HCT116 (cell line): ENCODE results near the gene FZR1. TPM values are rescaled to one million over a fixed set of nuclear protein-coding genes. Genes with fewer than 3 reads are reported as not detected.

ENCODE experiments used
- ATAC-seq: fragments of 200-7000 bp; cut with Tn5 transposase; 2 replicates; pipeline ENCODE4 v1.9.1; 2020; ENCODE audit warnings: mild to moderate bottlenecking, moderate library complexity
- BruUV-seq: library from RNA; stranded (reverse); fragments of 400-500 nt; replicated peaks from 2 replicates; lab custom pipeline; 2021; lab: Mats Ljungman, UMichigan
- CTCF ChIA-PET: fragments of 300-600 bp; sonication (Branson Sonifier 250); formaldehyde crosslinking; loops from one replicate; lab custom pipeline; 2021; ENCODE audit warnings: antibody characterized with exemption; lab: Charles Lee
- POLR2A ChIA-PET: fragments of 300-600, 350-600 bp; sonication (Branson Sonifier 250); formaldehyde crosslinking; loops from one replicate; lab custom pipeline; 2021; ENCODE audit warnings: antibody characterized with exemption; lab: Charles Lee
- RAD21 ChIA-PET, 2 experiments: fragments of 300-600 bp; sonication (Branson Sonifier 250); formaldehyde crosslinking; loops; one replicate each; lab custom pipeline; 2023; ENCODE audit warnings: low total read pairs in 2 of 2; ENCODE audit not compliant: uncharacterized antibody in 2 of 2, unreplicated experiment in 2 of 2, low non-redundant PET in 1 of 2; lab: Charles Lee
- DNase-seq: peaks from one replicate; pipeline ENCODE4 v3.0.0-alpha.2; 2010; ENCODE audit warnings: low read depth, low spot score
- H2AFZ ChIP-seq: fragments of 200-600 bp; shearing (Covaris generic), sonication (generic); 2 replicates; pipeline ENCODE4 v1.6.1; 2017; ENCODE audit warnings: low read depth, mixed run types, mixed read lengths, antibody characterized with exemption, low read length; ENCODE audit not compliant: poor library complexity, severe bottlenecking
- H3K27ac ChIP-seq: 2 replicates; pipeline ENCODE4 v1.5.1; 2012; ENCODE audit warnings: low read depth, low read length
- H3K27me3 ChIP-seq: fragments of 200-600 bp; sonication (generic); 2 replicates; pipeline ENCODE4 v1.6.1; 2016; ENCODE audit warnings: mixed run types, low read length, mixed read lengths; ENCODE audit not compliant: insufficient read depth
- H3K36me3 ChIP-seq, 2 experiments: fragments of 200-500 bp in 1 of 2; fragments of 200-600 bp in 1 of 2; sonication (Bioruptor generic) in 1 of 2; sonication (generic) in 1 of 2; 2 replicates each; pipeline versions ENCODE4 v1.5.1 to v1.6.1; 2014 to 2016; ENCODE audit warnings: low read length in 2 of 2, inconsistent platforms in 1 of 2, mixed read lengths in 1 of 2, mixed run types in 1 of 2; ENCODE audit not compliant: insufficient read depth in 2 of 2, control insufficient read depth in 1 of 2
- H3K4me1 ChIP-seq, 2 experiments: fragments of 200-600 bp in 1 of 2; sonication (generic) in 1 of 2; 2 replicates each; pipeline versions ENCODE4 v1.5.1 to v1.6.1; 2012 to 2017; ENCODE audit warnings: low read length in 2 of 2, inconsistent platforms in 1 of 2, mild to moderate bottlenecking in 1 of 2, mixed read lengths in 1 of 2, mixed run types in 1 of 2, moderate library complexity in 1 of 2; ENCODE audit not compliant: insufficient read depth in 2 of 2, control insufficient read depth in 1 of 2
- H3K4me2 ChIP-seq: fragments of 200-600 bp; sonication (generic); 2 replicates; pipeline ENCODE4 v1.6.1; 2017; ENCODE audit warnings: mixed run types, low read length, mixed read lengths
- H3K4me3 ChIP-seq, 2 experiments: fragments of 200-600 bp in 1 of 2; sonication (generic) in 1 of 2; replicated peaks in 1 of 2; 2 replicates each; pipeline ENCODE4 v1.5.1; 2011 to 2016; ENCODE audit warnings: low read length in 2 of 2, control low read depth in 1 of 2, low read depth in 1 of 2, mild to moderate bottlenecking in 1 of 2, mixed read lengths in 1 of 2, mixed run types in 1 of 2
- H3K79me2 ChIP-seq: fragments of 200-600 bp; sonication (generic); 2 replicates; pipeline ENCODE4 v1.6.1; 2017; ENCODE audit warnings: mild to moderate bottlenecking, mixed run types, low read length, moderate library complexity, mixed read lengths; ENCODE audit not compliant: insufficient read depth
- H3K9ac ChIP-seq: fragments of 200-600 bp; sonication (generic); 2 replicates; pipeline ENCODE4 v1.6.1; 2016; ENCODE audit warnings: low read length, mixed read lengths
- H3K9me2 ChIP-seq: fragments of 200-600 bp; sonication (generic), shearing (Covaris generic); 2 replicates; pipeline ENCODE4 v1.6.1; 2017; ENCODE audit warnings: mixed run types, mild to moderate bottlenecking, moderate library complexity; ENCODE audit not compliant: insufficient read depth
- H3K9me3 ChIP-seq, 2 experiments: fragments of 200-500 bp in 1 of 2; fragments of 200-600 bp in 1 of 2; sonication (Bioruptor generic) in 1 of 2; sonication (generic) in 1 of 2; 2 replicates each; pipeline ENCODE4 v1.6.1; 2014 to 2017; ENCODE audit warnings: low read length in 2 of 2, mixed read lengths in 2 of 2, inconsistent platforms in 1 of 2, low read depth in 1 of 2, mild to moderate bottlenecking in 1 of 2, mixed run types in 1 of 2, moderate library complexity in 1 of 2; ENCODE audit not compliant: control insufficient read depth in 1 of 2, insufficient read depth in 1 of 2
- H4K20me1 ChIP-seq: fragments of 200-600 bp; sonication (generic), shearing (Covaris generic); 2 replicates; pipeline ENCODE4 v1.6.1; 2017; ENCODE audit warnings: mixed run types, mild to moderate bottlenecking, moderate library complexity; ENCODE audit not compliant: insufficient read depth
- EZH2phosphoT487 ChIP-seq: fragments of 200-600 bp; IDR thresholded peaks from 2 replicates; pipeline ENCODE4 v1.6.1; 2018; ENCODE audit warnings: antibody characterized with exemption, borderline replicate concordance
- FOSL1 ChIP-seq: IDR thresholded peaks from 2 replicates; pipeline ENCODE4 v1.6.1; 2012; ENCODE audit warnings: low read depth
- JUND ChIP-seq: IDR thresholded peaks from 2 replicates; pipeline ENCODE4 v1.6.1; 2012
- POLR2A ChIP-seq: IDR thresholded peaks from 2 replicates; pipeline ENCODE4 v1.7.0; 2011; ENCODE audit warnings: borderline replicate concordance; ENCODE audit not compliant: insufficient read depth, insufficient read length; ENCODE audit errors: extremely low read depth
- intact Hi-C: fragments of 100-400 bp; cut with micrococcal nuclease; formaldehyde crosslinking; loops from 2 replicates; pipeline ENCODE4 v1.10.0; 2022
- total RNA-seq: library from RNA; stranded (reverse); gene quantifications from one replicate; pipeline ENCODE4 v1.2.1, GENCODE V29; 2021; ENCODE audit not compliant: unreplicated experiment

FZR1 gene
- total RNA-seq, 1 experiment from 2014 or later = 60.3 TPM

DNA sequence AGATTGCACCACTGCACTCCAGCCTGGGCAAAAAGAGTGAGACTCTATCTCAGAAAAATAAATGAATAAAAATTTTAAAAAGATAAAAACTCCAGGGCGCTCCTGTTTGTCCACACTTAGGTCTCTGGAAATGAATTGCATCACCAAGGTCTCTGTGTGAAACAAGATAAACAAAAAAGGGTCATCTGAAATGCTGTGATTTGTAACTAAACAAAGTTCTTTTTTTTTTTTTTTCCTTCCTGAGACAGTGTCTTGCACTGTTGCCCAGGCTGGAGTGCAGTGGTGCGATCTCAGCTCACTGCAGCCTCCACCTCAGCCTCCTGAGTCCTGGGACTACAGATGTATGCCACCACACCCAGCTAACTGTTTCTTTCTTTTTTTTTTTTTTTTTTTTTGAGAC is 11.5 kb downstream of the FZR1 start:
- CTCF ChIA-PET = no interaction called here
- Histone ChIP-seq H3K4me2 (no peak overlapping the region), H2AFZ (no peak overlapping the region), H3K4me3 (no peak overlapping the region), H3K36me3 (peaks cover 5 to 8% of the 10 kb centered on the region in 2 experiments; a peak in 2 of 4 replicates), H3K9me3 (no peaks in the 10 kb centered on the region), H4K20me1 (no peaks in the 10 kb centered on the region)
- ATAC-seq = no peak
- intact Hi-C loops = no loop called here
- no peak for TF ChIP-seq POLR2A
- TF ChIP-seq, all 23 proteins: peak for 0
- H3K27me3 ChIP-seq = no peaks in the 10 kb centered on the region
- no peaks in the 10 kb centered on the region for H3K9me2 ChIP-seq
- BruUV-seq = no TSS peak
- RAD21 ChIA-PET = no interaction called here
- peaks cover 3 to 13% of the 10 kb centered on the region in 2 experiments; a peak in 2 of 4 replicates for H3K4me1 ChIP-seq
- H3K79me2 ChIP-seq = peaks cover 90% of the 10 kb centered on the region
- no peak overlapping the region for H3K27ac ChIP-seq
- no peak overlapping the region for H3K9ac ChIP-seq
- POLR2A ChIA-PET = no interaction called here
- DNase-seq = no peak

DNA sequence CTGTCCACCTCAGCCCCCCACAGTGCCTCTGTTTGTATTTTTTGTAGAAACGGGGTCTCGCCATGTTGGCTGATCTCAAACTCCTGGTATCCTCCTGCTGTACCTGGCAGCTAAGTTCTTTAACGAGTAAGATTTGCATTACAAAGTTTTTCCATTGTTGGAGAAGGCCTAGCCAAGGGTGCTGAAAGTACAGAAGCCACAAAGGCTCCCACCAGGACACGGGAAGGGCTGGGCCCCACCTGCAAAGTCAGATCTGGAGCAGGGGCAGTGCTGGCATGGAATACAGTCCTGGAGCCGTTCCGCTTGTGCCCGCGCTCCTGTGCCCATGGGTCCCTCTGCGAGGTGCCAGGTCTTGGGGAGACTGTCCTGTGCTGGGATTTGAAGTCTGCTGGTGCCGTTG is 12.1 kb downstream of the FZR1 start:
- POLR2A ChIA-PET = no interaction called here
- Histone ChIP-seq H3K79me2 (peaks cover 84% of the 10 kb centered on the region), H3K4me2 (no peak overlapping the region), H3K4me3 (no peak overlapping the region), H3K4me1 (peaks cover 3 to 13% of the 10 kb centered on the region in 2 experiments; a peak in 2 of 4 replicates), H3K27ac (no peak overlapping the region), H3K27me3 (no peaks in the 10 kb centered on the region), H3K9ac (no peak overlapping the region), H3K36me3 (peaks cover 5 to 8% of the 10 kb centered on the region in 2 experiments; a peak in 2 of 4 replicates), H3K9me2 (no peaks in the 10 kb centered on the region), H3K9me3 (no peaks in the 10 kb centered on the region), H2AFZ (no peak overlapping the region), H4K20me1 (no peaks in the 10 kb centered on the region)
- RAD21 ChIA-PET = no interaction called here
- intact Hi-C loops = no loop called here
- CTCF ChIA-PET = no interaction called here
- TF ChIP-seq FOSL1 = no peak
- TF ChIP-seq EZH2phosphoT487 = no peak
- TF ChIP-seq JUND = no peak
- DNase-seq (no peak), ATAC-seq (no peak)
- BruUV-seq = no TSS peak
